Measurements from ENCODE around the gene POLN.

Gene POLN

GRCh38 chr4:2044542-2045517 is 197.1 kb downstream of the POLN start:
- no peak for TF ChIP-seq CTCF (conservative IDR thresholded peaks at IDR 0.05; ENCODE audit: low read length)
- no peak for TF ChIP-seq EZH2phosphoT487 (IDR thresholded peaks at IDR 0.05; ENCODE audit: borderline replicate concordance)
- Histone ChIP-seq H3K9me2 (replicated peaks; ENCODE audit: low read depth, low read length) (no peaks in the 10 kb centered on the region), H4K20me1 (ENCODE audit: insufficient read depth, low read length, poor library complexity, severe bottlenecking) (no peaks in the 10 kb centered on the region), H3K36me3 (ENCODE audit: insufficient read depth, low read length) (no peaks in the 10 kb centered on the region), H3K4me1 (ENCODE audit: insufficient read depth, low read length, poor library complexity, severe bottlenecking) (no peaks in the 10 kb centered on the region), H3F3A (ENCODE audit: low read depth) (no peaks in the 10 kb centered on the region), H3K9me3 (ENCODE audit: insufficient read depth, low read depth, low read length) (no peaks in the 10 kb centered on the region), H3K4me3 (ENCODE audit: low read length, poor library complexity, severe bottlenecking) (no peak overlapping the region), H3K27me3 (ENCODE audit: insufficient read depth, low read length, poor library complexity, severe bottlenecking) (no peaks in the 10 kb centered on the region), H3K9ac (ENCODE audit: low read depth, low read length, poor library complexity, severe bottlenecking) (no peak overlapping the region), H3K79me2 (ENCODE audit: insufficient read depth, low read length) (no peaks in the 10 kb centered on the region), H3K4me2 (ENCODE audit: low read depth, low read length, poor library complexity, severe bottlenecking) (no peak overlapping the region), H2AFZ (ENCODE audit: low read length) (no peak overlapping the region)

GRCh38 chr4:2044119-2044485 is 197.8 kb downstream of the POLN start:
- H4K20me1 ChIP-seq (ENCODE audit: insufficient read depth, low read length, poor library complexity, severe bottlenecking): no peaks in the 10 kb centered on the region
- TF ChIP-seq CTCF (conservative IDR thresholded peaks at IDR 0.05; ENCODE audit: low read length) (no peak), EZH2phosphoT487 (IDR thresholded peaks at IDR 0.05; ENCODE audit: borderline replicate concordance) (no peak)

GRCh38 chr4:2043396-2044118 is 198.4 kb downstream of the POLN start:
- Histone ChIP-seq H3K9me2 (replicated peaks; ENCODE audit: low read depth, low read length) (no peaks in the 10 kb centered on the region), H3K79me2 (ENCODE audit: insufficient read depth, low read length) (no peaks in the 10 kb centered on the region), H3K4me1 (ENCODE audit: insufficient read depth, low read length, poor library complexity, severe bottlenecking) (no peaks in the 10 kb centered on the region), H3K27me3 (ENCODE audit: insufficient read depth, low read length, poor library complexity, severe bottlenecking) (no peaks in the 10 kb centered on the region), H3K9ac (ENCODE audit: low read depth, low read length, poor library complexity, severe bottlenecking) (no peak overlapping the region), H3K9me3 (ENCODE audit: insufficient read depth, low read depth, low read length) (no peaks in the 10 kb centered on the region), H4K20me1 (ENCODE audit: insufficient read depth, low read length, poor library complexity, severe bottlenecking) (no peaks in the 10 kb centered on the region), H3K4me2 (ENCODE audit: low read depth, low read length, poor library complexity, severe bottlenecking) (no peak overlapping the region), H3F3A (ENCODE audit: low read depth) (no peaks in the 10 kb centered on the region), H3K4me3 (ENCODE audit: low read length, poor library complexity, severe bottlenecking) (no peak overlapping the region), H2AFZ (ENCODE audit: low read length) (no peak overlapping the region), H3K36me3 (ENCODE audit: insufficient read depth, low read length) (no peaks in the 10 kb centered on the region)
- no peak for TF ChIP-seq CTCF (conservative IDR thresholded peaks at IDR 0.05; ENCODE audit: low read length)
- no peak for TF ChIP-seq EZH2phosphoT487 (IDR thresholded peaks at IDR 0.05; ENCODE audit: borderline replicate concordance)

More at GRCh38 chr4:2044119-2044485, 197.8 kb downstream of the POLN start:
- Histone ChIP-seq H3K36me3 (ENCODE audit: insufficient read depth, low read length) (no peaks in the 10 kb centered on the region), H3K9ac (ENCODE audit: low read depth, low read length, poor library complexity, severe bottlenecking) (no peak overlapping the region), H3K4me2 (ENCODE audit: low read depth, low read length, poor library complexity, severe bottlenecking) (no peak overlapping the region), H3K4me1 (ENCODE audit: insufficient read depth, low read length, poor library complexity, severe bottlenecking) (no peaks in the 10 kb centered on the region), H3K9me2 (replicated peaks; ENCODE audit: low read depth, low read length) (no peaks in the 10 kb centered on the region), H2AFZ (ENCODE audit: low read length) (no peak overlapping the region), H3K27me3 (ENCODE audit: insufficient read depth, low read length, poor library complexity, severe bottlenecking) (no peaks in the 10 kb centered on the region), H3K4me3 (ENCODE audit: low read length, poor library complexity, severe bottlenecking) (no peak overlapping the region), H3K79me2 (ENCODE audit: insufficient read depth, low read length) (no peaks in the 10 kb centered on the region), H3K9me3 (ENCODE audit: insufficient read depth, low read depth, low read length) (no peaks in the 10 kb centered on the region), H3F3A (ENCODE audit: low read depth) (no peaks in the 10 kb centered on the region)

Measured in Loucy (cell line).